A549 (cell line): ENCODE measurements around the gene YPEL1. TPM values are rescaled to one million over a fixed set of nuclear protein-coding genes. Genes with fewer than 3 reads are reported as not detected.

ENCODE experiments used
- ATAC-seq, 2 experiments: fragments of 200-7000 bp in 1 of 2; fragments of >200 bp in 1 of 2; cut with Nextera tagmentation in 1 of 2; cut with Tn5 transposase in 1 of 2; 3 replicates each; pipeline versions ENCODE4 v1.8.0 to v1.9.1; 2018 to 2020; ENCODE audit warnings: mild to moderate bottlenecking in 1 of 2, moderate library complexity in 1 of 2
- CTCF ChIA-PET: fragments of 300-600 bp; sonication (Branson Sonifier 250); formaldehyde crosslinking; extraction: SDS; loops from one replicate; lab custom pipeline; 2021; ENCODE audit warnings: antibody characterized with exemption, inconsistent platforms; lab: Yijun Ruan, JAX
- POLR2A ChIA-PET: fragments of 350-600 bp; formaldehyde crosslinking; extraction: SDS; loops from one replicate; lab custom pipeline; 2021; ENCODE audit warnings: antibody characterized with exemption, inconsistent platforms; lab: Yijun Ruan, JAX
- DNase-seq, 2 experiments: peaks; one replicate each; pipeline versions ENCODE4 v3.0.0 to v3.0.0-alpha.2; 2011 to 2016; ENCODE audit warnings: low read depth in 1 of 2, low spot score in 1 of 2
- FAIRE-seq: peaks from 2 replicates; lab custom pipeline; 2011; peaks lifted over from hg19 to GRCh38; lab: Jason Lieb, UNC
- H3K27ac ChIP-seq, 2 experiments: fragments of >200 bp; sonication (Bioruptor Twin); formaldehyde crosslinking; 3 replicates each; pipeline ENCODE4 v1.5.1; 2016 to 2017
- H3K4me1 ChIP-seq: fragments of >200 bp; sonication (Bioruptor Twin); formaldehyde crosslinking; 3 replicates; pipeline ENCODE4 v1.6.1; 2016
- H3K4me2 ChIP-seq: fragments of >200 bp; sonication (Bioruptor Twin); formaldehyde crosslinking; 3 replicates; pipeline ENCODE4 v1.6.1; 2016
- H3K4me3 ChIP-seq: fragments of >200 bp; sonication (Bioruptor Twin); formaldehyde crosslinking; 3 replicates; pipeline ENCODE4 v1.5.1; 2016
- H3K9me3 ChIP-seq: fragments of >200 bp; sonication (Bioruptor Twin); formaldehyde crosslinking; 3 replicates; pipeline ENCODE4 v1.6.1; 2016
- BHLHE40 ChIP-seq: IDR thresholded peaks from 2 replicates; pipeline ENCODE4 v1.6.1; 2012; ENCODE audit warnings: low read depth, low read length, inconsistent platforms
- CBX8 ChIP-seq: fragments of 200-600 bp; sonication (generic); IDR thresholded peaks from 2 replicates; pipeline ENCODE4 v1.6.1; 2016
- EHF ChIP-seq: fragments of 250-450 bp; sonication (Bioruptor Pico); IDR thresholded peaks from 2 replicates; pipeline ENCODE4 v1.5.0; 2020; ENCODE audit warnings: mild to moderate bottlenecking
- EHMT2 ChIP-seq: fragments of 200-600 bp; sonication (generic); IDR thresholded peaks from 2 replicates; pipeline ENCODE4 v1.6.1; 2016; ENCODE audit warnings: antibody characterized with exemption, low read depth, mild to moderate bottlenecking, moderate library complexity
- EP300 ChIP-seq, 2 experiments: fragments of >200 bp; sonication (Bioruptor Twin); formaldehyde crosslinking; IDR thresholded peaks; 2 replicates in 1 of 2; 3 replicates in 1 of 2; pipeline ENCODE4 v1.6.1; 2016 to 2017
- HDAC2 ChIP-seq: fragments of 200-600 bp; sonication (generic); IDR thresholded peaks from 2 replicates; pipeline ENCODE4 v1.6.1; 2016
- HEYL ChIP-seq: fragments of 250-450 bp; sonication (Bioruptor Pico); IDR thresholded peaks from 2 replicates; pipeline ENCODE4 v1.8.0; 2021; ENCODE audit warnings: mild to moderate bottlenecking, moderate library complexity
- HMGXB4 ChIP-seq: fragments of 250-450 bp; sonication (Bioruptor Pico); IDR thresholded peaks from 2 replicates; pipeline ENCODE4 v1.5.0; 2021; ENCODE audit warnings: mild to moderate bottlenecking, moderate library complexity, borderline replicate concordance
- HOXB13 ChIP-seq: fragments of 250-450 bp; sonication (Bioruptor Pico); IDR thresholded peaks from 2 replicates; pipeline ENCODE4 v1.5.0; 2020; ENCODE audit warnings: low read depth, mild to moderate bottlenecking, moderate library complexity
- KDM1A ChIP-seq: fragments of 200-600 bp; sonication (generic); IDR thresholded peaks from 2 replicates; pipeline ENCODE4 v1.6.1; 2016; ENCODE audit warnings: low read depth, mild to moderate bottlenecking
- NFE2L2 ChIP-seq: fragments of 150-350 bp; conservative IDR thresholded peaks from 2 replicates; pipeline ENCODE4 v1.6.1; 2014; ENCODE audit warnings: low read length
- NR3C1 ChIP-seq: fragments of >200 bp; sonication (Bioruptor Twin); formaldehyde crosslinking; IDR thresholded peaks from 3 replicates; pipeline ENCODE4 v1.6.1; 2017
- RAD21 ChIP-seq, 2 experiments: fragments of >200 bp in 1 of 2; sonication (Bioruptor Twin) in 1 of 2; formaldehyde crosslinking in 1 of 2; IDR thresholded peaks in 1 of 2; conservative IDR thresholded peaks in 1 of 2; 2 replicates in 1 of 2; 3 replicates in 1 of 2; pipeline ENCODE4 v1.6.1; 2012 to 2018; ENCODE audit warnings: inconsistent platforms in 1 of 2
- RARB ChIP-seq: fragments of 250-450 bp; sonication (Bioruptor Pico); IDR thresholded peaks from 2 replicates; pipeline ENCODE4 v1.8.0; 2021; ENCODE audit warnings: mild to moderate bottlenecking, moderate library complexity
- RCOR1 ChIP-seq: fragments of 150-350 bp; IDR thresholded peaks from 2 replicates; pipeline ENCODE4 v1.6.1; 2014; ENCODE audit warnings: antibody characterized with exemption, low read length, low read depth
- RNF2 ChIP-seq: fragments of 200-600 bp; sonication (generic); IDR thresholded peaks from 2 replicates; pipeline ENCODE4 v1.6.1; 2016; ENCODE audit warnings: low read depth, mild to moderate bottlenecking, antibody characterized with exemption, moderate library complexity, borderline replicate concordance
- SMC3 ChIP-seq: fragments of >200 bp; sonication (Bioruptor Twin); formaldehyde crosslinking; IDR thresholded peaks from 3 replicates; pipeline ENCODE4 v1.6.1; 2018; ENCODE audit warnings: inconsistent platforms
- SREBF2 ChIP-seq: fragments of 450-650 bp; IDR thresholded peaks from 2 replicates; pipeline ENCODE4 v1.6.1; 2014; ENCODE audit warnings: mild to moderate bottlenecking, moderate library complexity
- TP53 ChIP-seq: fragments of 250-450 bp; sonication (Bioruptor Pico); IDR thresholded peaks from 2 replicates; pipeline ENCODE4 v1.5.0; 2021; ENCODE audit warnings: mild to moderate bottlenecking, moderate library complexity
- ZC3H11A ChIP-seq: fragments of 450-650 bp; IDR thresholded peaks from 2 replicates; pipeline ENCODE4 v1.6.1; 2014; ENCODE audit warnings: antibody characterized with exemption, mild to moderate bottlenecking
- ZNF302 ChIP-seq: fragments of 250-450 bp; sonication (Bioruptor Pico); IDR thresholded peaks from 2 replicates; pipeline ENCODE4 v1.9.0; 2021; ENCODE audit warnings: inconsistent platforms, mild to moderate bottlenecking, moderate library complexity
- WGBS: methylation state at CpG from one replicate; pipeline ENCODE4 v1.1.6; 2017; ENCODE audit errors: missing lambda C conversion rate; 5-methylcytosine and 5-hydroxymethylcytosine counted together
- polyA plus RNA-seq, 4 experiments: library from polyadenylated mRNA; depleted of rRNA in 3 of 4; stranded (reverse); fragments of >200 nt; fragmentation: RNase III in 1 of 4; extraction: RNeasy Plus Mini Kit Qiagen cat#74134 plus additional on column Dnase treatment in 1 of 4; gene quantifications; 2 replicates in 3 of 4; 3 replicates in 1 of 4; pipeline ENCODE4 v1.2.3, GENCODE V29; 2011 to 2017
- TF ChIP-seq, protein P1 (sequence below): fragments of 150-350 bp; IDR thresholded peaks from 2 replicates; pipeline ENCODE4 v1.6.1; 2014; ENCODE audit warnings: low read depth, mild to moderate bottlenecking, low read length
- TF ChIP-seq, protein P2 (sequence below): IDR thresholded peaks from 2 replicates; pipeline ENCODE4 v1.6.1; 2012
- TF ChIP-seq, protein P3 (sequence below): fragments of 200-600 bp; sonication (generic); IDR thresholded peaks from 2 replicates; pipeline ENCODE4 v1.6.1; 2016; ENCODE audit warnings: antibody characterized with exemption, mild to moderate bottlenecking, moderate library complexity

Gene YPEL1
- polyA plus RNA-seq, 2 of the 4 experiments (the other 2 are of a cell fraction), result 0.22 to 0.59 TPM

DNA sequence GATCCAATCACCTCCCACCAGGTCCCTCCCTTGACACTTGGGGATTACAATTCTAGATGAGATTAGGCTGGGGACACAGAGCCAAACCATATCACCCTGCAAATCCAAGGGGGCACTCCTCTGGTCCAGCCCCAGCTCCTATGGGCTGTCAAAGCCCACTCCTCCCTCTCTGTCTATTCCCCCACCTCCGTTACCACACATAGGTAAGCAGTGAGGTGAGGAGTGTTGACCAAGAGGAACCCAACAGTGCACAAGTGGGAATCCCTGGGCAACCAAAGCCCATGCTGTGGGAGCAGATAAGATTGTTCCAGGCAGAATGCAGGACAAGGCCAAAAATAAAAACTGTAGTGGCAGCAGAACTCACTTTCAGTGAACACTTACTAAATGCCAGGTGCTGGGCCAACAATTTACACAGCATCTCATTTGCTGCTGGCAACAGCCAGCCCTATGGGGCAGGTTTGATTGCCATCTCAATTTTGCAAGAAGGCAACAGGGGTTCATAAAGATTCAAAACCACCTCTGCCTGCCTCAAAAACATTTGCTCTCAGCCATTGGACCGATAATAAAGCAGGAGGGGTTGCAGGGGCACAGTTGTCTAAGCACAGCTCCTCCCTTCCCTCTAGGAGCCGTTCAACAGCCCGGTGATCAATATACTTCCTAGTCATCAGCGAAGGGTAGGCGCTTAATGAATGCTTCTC, 84.6 kb downstream of the YPEL1 start:
- H3K27ac ChIP-seq, result peak overlapping the region in 1 of 2 experiments; percentile 87; a peak in 2 of 6 replicates
- 94% methylated on average over 6 of the region's 6 CpGs for WGBS
- POLR2A ChIA-PET, result no interaction called here
- DNase-seq (no peak), ATAC-seq (no peak), FAIRE-seq (no peak)
- peak overlapping the region; percentile 55; the same call in 1 of the 3 replicates for H3K4me3 ChIP-seq
- TF ChIP-seq HOXB13, result no peak
- no peak for TF ChIP-seq NR3C1
- TF ChIP-seq, protein P1, sequence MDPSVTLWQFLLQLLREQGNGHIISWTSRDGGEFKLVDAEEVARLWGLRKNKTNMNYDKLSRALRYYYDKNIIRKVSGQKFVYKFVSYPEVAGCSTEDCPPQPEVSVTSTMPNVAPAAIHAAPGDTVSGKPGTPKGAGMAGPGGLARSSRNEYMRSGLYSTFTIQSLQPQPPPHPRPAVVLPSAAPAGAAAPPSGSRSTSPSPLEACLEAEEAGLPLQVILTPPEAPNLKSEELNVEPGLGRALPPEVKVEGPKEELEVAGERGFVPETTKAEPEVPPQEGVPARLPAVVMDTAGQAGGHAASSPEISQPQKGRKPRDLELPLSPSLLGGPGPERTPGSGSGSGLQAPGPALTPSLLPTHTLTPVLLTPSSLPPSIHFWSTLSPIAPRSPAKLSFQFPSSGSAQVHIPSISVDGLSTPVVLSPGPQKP, result no peak
- TF ChIP-seq SREBF2, result no peak
- no peak for TF ChIP-seq RAD21 (conservative IDR thresholded peaks at IDR 0.05 in 1 of 2, IDR thresholded peaks at IDR 0.05 in 1 of 2)
- TF ChIP-seq EP300 (IDR thresholded peaks at IDR 0.05), result no peak
- TF ChIP-seq ZC3H11A, result no peak
- TF ChIP-seq HEYL (CRISPR knock-in tag), result no peak
- TF ChIP-seq KDM1A, result no peak
- TF ChIP-seq, protein P2, sequence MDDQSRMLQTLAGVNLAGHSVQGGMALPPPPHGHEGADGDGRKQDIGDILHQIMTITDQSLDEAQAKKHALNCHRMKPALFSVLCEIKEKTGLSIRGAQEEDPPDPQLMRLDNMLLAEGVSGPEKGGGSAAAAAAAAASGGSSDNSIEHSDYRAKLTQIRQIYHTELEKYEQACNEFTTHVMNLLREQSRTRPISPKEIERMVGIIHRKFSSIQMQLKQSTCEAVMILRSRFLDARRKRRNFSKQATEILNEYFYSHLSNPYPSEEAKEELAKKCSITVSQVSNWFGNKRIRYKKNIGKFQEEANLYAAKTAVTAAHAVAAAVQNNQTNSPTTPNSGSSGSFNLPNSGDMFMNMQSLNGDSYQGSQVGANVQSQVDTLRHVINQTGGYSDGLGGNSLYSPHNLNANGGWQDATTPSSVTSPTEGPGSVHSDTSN, result no peak
- TF ChIP-seq HDAC2, result no peak
- no peak for TF ChIP-seq NFE2L2
- no peaks in the 10 kb centered on the region for H3K9me3 ChIP-seq
- no peaks in the 10 kb centered on the region for H3K4me1 ChIP-seq
- CTCF ChIA-PET, result interaction anchor here (4.0 kb wide), 1 partner anchor 9 kb away, joined by 24 read pairs; the partner anchor contains the start of gene SDF2L1
- peak overlapping the region; percentile 84 for H3K4me2 ChIP-seq

- ATAC-seq, result no peak
- Histone ChIP-seq H3K27ac (no peak overlapping the region), H3K9me3 (no peaks in the 10 kb centered on the region), H3K4me2 (no peak overlapping the region), H3K4me3 (no peak overlapping the region), H3K4me1 (no peaks in the 10 kb centered on the region)
- no peak for FAIRE-seq
- 89% methylated on average over 7 of the region's 7 CpGs for WGBS
- ChIA-PET CTCF (no interaction called here), POLR2A (no interaction called here)
- TF ChIP-seq EHF (CRISPR knock-in tag) (no peak), CBX8 (no peak), HEYL (CRISPR knock-in tag) (no peak), RCOR1 (no peak), RARB (CRISPR knock-in tag) (no peak), TP53 (CRISPR knock-in tag) (no peak), SMC3 (no peak), ZNF302 (CRISPR knock-in tag) (no peak), EHMT2 (no peak), BHLHE40 (no peak), RNF2 (no peak), HMGXB4 (CRISPR knock-in tag) (no peak)
- TF ChIP-seq, protein P3, sequence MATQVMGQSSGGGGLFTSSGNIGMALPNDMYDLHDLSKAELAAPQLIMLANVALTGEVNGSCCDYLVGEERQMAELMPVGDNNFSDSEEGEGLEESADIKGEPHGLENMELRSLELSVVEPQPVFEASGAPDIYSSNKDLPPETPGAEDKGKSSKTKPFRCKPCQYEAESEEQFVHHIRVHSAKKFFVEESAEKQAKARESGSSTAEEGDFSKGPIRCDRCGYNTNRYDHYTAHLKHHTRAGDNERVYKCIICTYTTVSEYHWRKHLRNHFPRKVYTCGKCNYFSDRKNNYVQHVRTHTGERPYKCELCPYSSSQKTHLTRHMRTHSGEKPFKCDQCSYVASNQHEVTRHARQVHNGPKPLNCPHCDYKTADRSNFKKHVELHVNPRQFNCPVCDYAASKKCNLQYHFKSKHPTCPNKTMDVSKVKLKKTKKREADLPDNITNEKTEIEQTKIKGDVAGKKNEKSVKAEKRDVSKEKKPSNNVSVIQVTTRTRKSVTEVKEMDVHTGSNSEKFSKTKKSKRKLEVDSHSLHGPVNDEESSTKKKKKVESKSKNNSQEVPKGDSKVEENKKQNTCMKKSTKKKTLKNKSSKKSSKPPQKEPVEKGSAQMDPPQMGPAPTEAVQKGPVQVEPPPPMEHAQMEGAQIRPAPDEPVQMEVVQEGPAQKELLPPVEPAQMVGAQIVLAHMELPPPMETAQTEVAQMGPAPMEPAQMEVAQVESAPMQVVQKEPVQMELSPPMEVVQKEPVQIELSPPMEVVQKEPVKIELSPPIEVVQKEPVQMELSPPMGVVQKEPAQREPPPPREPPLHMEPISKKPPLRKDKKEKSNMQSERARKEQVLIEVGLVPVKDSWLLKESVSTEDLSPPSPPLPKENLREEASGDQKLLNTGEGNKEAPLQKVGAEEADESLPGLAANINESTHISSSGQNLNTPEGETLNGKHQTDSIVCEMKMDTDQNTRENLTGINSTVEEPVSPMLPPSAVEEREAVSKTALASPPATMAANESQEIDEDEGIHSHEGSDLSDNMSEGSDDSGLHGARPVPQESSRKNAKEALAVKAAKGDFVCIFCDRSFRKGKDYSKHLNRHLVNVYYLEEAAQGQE, result no peak
- DNase-seq, result no peak
These were observed 85.3 kb downstream of the YPEL1 start for GRCh38 chr22:21650280-21650679.
